ENCODE measurements around the gene SFXN2.

GRCh38 chr10:102720775-102721301, 6.4 kb downstream of the SFXN2 start:
- TF ChIP-seq CTCF (IDR thresholded peaks at IDR 0.05) (no peak), EP300 (IDR thresholded peaks at IDR 0.05) (no peak)

Data from ovary (tissue), 3 donors.